Measurements from ENCODE around the gene HTRA2.
A peak's percentile ranks its signal among the peaks of the same experiment; 100 is the strongest.

DNA sequence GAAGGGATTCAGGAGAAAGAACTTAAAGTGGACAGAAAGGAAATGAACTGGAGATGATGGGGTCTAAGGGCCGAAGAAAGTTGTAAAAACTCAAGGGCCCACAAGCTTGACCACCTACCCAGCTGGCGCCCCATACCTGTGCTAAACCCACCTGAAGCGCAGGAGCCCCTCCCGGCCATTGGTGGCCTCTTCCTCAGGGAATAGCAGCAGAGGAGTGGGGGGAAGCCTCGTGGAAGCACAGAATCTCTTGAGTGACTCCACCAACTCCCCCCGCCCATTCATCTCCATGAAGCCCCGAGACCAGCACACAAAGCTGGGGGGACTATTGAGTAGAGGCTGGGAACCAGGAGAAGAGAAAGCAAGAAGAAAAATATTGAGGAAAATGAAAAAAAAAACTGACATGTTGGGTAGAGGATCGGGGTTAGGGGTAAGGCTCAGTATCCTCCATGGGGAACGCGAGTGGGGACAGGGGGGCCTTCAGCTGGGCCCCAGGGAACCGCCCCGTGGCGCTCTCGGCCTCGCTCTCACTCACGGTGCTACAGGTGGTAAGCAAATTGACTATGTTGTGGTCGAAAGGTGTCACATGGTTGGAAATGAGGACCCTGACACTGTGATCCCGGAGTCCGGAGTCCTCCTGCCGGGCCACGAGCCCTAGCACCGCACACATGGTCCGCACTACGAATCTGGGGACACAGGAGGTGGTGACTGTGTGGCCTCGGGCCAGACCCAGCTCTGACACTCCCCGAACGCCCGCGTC is 955 bp upstream of the HTRA2 start:
- TF ChIP-seq EZH2 (IDR thresholded peaks at IDR 0.05; ENCODE audit: borderline replicate concordance, low read length) (no peak), CTCF (IDR thresholded peaks at IDR 0.05; ENCODE audit: low read length) (0 out of 2 replicates have a peak, but pooled peaks have one; percentile 18)

Data from OCI-LY1 (cell line).